Heart right ventricle (tissue), 16 donors: ENCODE measurements around the gene AHSG. TPM values are rescaled to one million over a fixed set of nuclear protein-coding genes. Genes with fewer than 3 reads are reported as not detected.

Experiments
- ATAC-seq, 8 donors: fragments of 200-7000 bp; cut with Tn5 transposase; one replicate each; pipeline ENCODE4 v1.9.1; 2020; ENCODE audit warnings: mild to moderate bottlenecking in 8 of 8, moderate library complexity in 8 of 8, moderate number of reproducible peaks in 1 of 8
- DNase-seq, 2 donors: peaks; one replicate each; pipeline ENCODE4 v3.0.0-alpha.2; 2020
- H3K27ac ChIP-seq, 10 donors: fragments of 200-600 bp; sonication (generic) in 2 of 10; one replicate each; pipeline versions ENCODE4 v1.5.0 to v1.8.0; 2020 to 2022; ENCODE audit warnings: mild to moderate bottlenecking in 3 of 10
- H3K27me3 ChIP-seq, 7 donors: fragments of 200-600 bp; one replicate each; pipeline ENCODE4 v1.8.0; 2021 to 2022; ENCODE audit warnings: mild to moderate bottlenecking in 2 of 7
- H3K36me3 ChIP-seq, 9 donors: fragments of 200-600 bp; sonication (generic) in 1 of 9; one replicate each; pipeline versions ENCODE4 v1.5.0 to v1.8.0; 2020 to 2022; ENCODE audit warnings: mild to moderate bottlenecking in 2 of 9
- H3K4me1 ChIP-seq, 9 donors: fragments of 200-600 bp; sonication (generic) in 1 of 9; one replicate each; pipeline versions ENCODE4 v1.5.0 to v1.8.0; 2020 to 2022; ENCODE audit warnings: mild to moderate bottlenecking in 4 of 9
- H3K4me3 ChIP-seq, 10 donors: fragments of 200-600 bp; sonication (generic) in 2 of 10; one replicate each; pipeline versions ENCODE4 v1.5.0 to v1.8.0; 2020 to 2022; ENCODE audit warnings: mild to moderate bottlenecking in 7 of 10, moderate library complexity in 2 of 10
- H3K9me3 ChIP-seq, 11 donors: fragments of 200-600 bp in 10 of 11; sonication (generic) in 2 of 11; one replicate each; pipeline versions ENCODE4 v1.5.0 to v1.8.0; 2013 to 2022; ENCODE audit warnings: mild to moderate bottlenecking in 2 of 11, control low read depth in 1 of 11, moderate library complexity in 1 of 11
- WGBS, 2 donors: extraction: QIAGEN DNeasy Blood & Tissue Kit; methylation state at CpG; one replicate each; pipeline ENCODE4 v1.1.7; 2013; ENCODE audit warnings: inconsistent platforms in 1 of 2; 5-methylcytosine and 5-hydroxymethylcytosine counted together
- intact Hi-C, 10 donors: fragments of 100-400 bp; cut with DNase I; formaldehyde crosslinking; loops; one replicate each; pipeline versions ENCODE4 v1.11.1 to v1.14.2; 2022
- long read RNA-seq, 3 donors: library from polyadenylated mRNA; unstranded; transcript quantifications; one replicate each; pipeline ENCODE4 v2.0.0, GENCODE V29; 2020 to 2021
- polyA plus RNA-seq, 2 donors: library from polyadenylated mRNA; stranded (reverse); fragments of 200-250 nt; gene quantifications; one replicate each; pipeline ENCODE4 v1.2.3, GENCODE V29; 2013
- total RNA-seq, 10 donors: library from RNA; stranded (reverse); fragmentation: NEBNext Ultra II Directional in 3 of 10; extraction: Animal tissue kit (Norgen Biotek cat#: 25700) in 3 of 10; gene quantifications; one replicate each; pipeline versions ENCODE4 v1.2.1 to v1.2.4, GENCODE V29; 2021 to 2023
- TF ChIP-seq, protein P1 (sequence below), 9 donors: fragments of 200-600 bp; sonication (generic) in 2 of 9; IDR thresholded peaks; one replicate each; pipeline versions ENCODE4 v1.5.0 to v1.8.0; 2021 to 2022; ENCODE audit warnings: antibody characterized with exemption in 9 of 9, mild to moderate bottlenecking in 5 of 9, moderate library complexity in 1 of 9
- donor health status: Arrhythmogenic right ventricular cardiomyopathy.
- donor health status: ischemic (EF 13 %, LVEDD 7.1; RV severe dilation, severe dysfunction).
- donor health status: healthy with polysubstance abuse.
- donor health status: DM: no; HTN: yes; CAD: no.
- donor health status: DM: no; HTN: no; CAD: no.
- donor health status: ischemic (EF 25% LVEDD 6.9; RV normal size, moderate dysfunction).
- donor health status: ischemic (EF 25% LVEDD 5.7; RV mildly dilated, moderate dysfunction).
- donor health status: healthy.
- donor health status: DM: yes; HTN: yes; CAD: no.
- donor health status: Ischemic cardiomyopathy.
- donor health status: ischemic (EF 35%, LVEDD 5.7; RV mildly dilated, moderate dysfunction).
- donor health status: nonischemic (EF 11% LVEDD 7.7; RV severe dilation, severe dysfunction).
- donor health status: DM: yes; HTN: yes; CAD: no.
- donor health status: PGD.
- donor health status: ischemic (EF 29% LVEDD 5.4; RV normal size, mild dysfunction).
- donor health status: nonischemic (EF 23%, LVEDD 6.1; RV moderate dilation, normal function).

The AHSG gene, protein sequence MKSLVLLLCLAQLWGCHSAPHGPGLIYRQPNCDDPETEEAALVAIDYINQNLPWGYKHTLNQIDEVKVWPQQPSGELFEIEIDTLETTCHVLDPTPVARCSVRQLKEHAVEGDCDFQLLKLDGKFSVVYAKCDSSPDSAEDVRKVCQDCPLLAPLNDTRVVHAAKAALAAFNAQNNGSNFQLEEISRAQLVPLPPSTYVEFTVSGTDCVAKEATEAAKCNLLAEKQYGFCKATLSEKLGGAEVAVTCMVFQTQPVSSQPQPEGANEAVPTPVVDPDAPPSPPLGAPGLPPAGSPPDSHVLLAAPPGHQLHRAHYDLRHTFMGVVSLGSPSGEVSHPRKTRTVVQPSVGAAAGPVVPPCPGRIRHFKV
- total RNA-seq (not detected), polyA plus RNA-seq (not detected)
- long read RNA-seq, donor 1 = 0 reads
- long read RNA-seq, donor 2 = 0 reads
- long read RNA-seq, donor 3 = 0 reads

DNA sequence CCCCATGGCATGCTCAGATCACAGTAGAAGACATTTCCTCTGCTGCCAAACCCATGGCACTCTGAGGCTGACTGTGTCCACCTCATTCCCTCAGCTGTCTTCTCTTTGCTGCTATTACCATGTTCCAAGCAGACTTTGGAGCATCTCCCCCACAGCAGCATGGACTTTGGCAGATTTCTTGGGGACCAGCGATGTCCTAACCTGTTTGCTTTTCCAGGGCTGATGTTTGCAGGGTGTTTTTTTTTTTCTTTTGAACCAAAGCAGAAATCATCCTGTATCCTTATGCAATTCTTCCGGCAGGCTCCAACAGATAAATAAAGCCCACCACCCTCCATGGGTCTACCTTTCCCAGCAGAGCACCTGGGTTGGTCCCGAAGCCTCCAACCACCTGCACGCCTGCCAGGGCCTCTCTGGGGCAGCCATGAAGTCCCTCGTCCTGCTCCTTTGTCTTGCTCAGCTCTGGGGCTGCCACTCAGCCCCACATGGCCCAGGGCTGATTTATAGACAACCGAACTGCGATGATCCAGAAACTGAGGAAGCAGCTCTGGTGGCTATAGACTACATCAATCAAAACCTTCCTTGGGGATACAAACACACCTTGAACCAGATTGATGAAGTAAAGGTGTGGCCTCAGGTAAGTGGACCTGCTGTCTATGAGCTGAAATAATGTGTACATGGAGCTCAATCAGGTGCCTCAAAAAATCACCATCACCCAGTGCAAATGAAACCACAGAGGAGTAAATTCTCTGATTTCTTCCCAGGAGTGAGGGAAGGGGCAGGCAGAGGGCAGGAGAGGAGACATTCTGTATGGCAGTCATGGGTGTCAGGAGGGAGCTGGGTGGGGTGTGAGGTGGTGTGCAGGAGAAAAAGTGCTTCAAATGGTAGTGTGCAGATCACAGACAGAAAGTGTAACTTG is at the start of gene AHSG:
Gene AHSG, plus strand, starts transcription at position 340 of the 916 bp plus-strand sequence. Its CDS starts 82 bp downstream, at position 422.
- H3K4me3 ChIP-seq = no peak within 1 kb of the TSS
- intact Hi-C loops = loop anchor here in 2 of 10 donors (5.0 to 10.0 kb wide), 3 partner anchors 142 to 552 kb away; no protein-coding TSS in a partner anchor
- no peaks in the 10 kb centered on the region for H3K36me3 ChIP-seq
- WGBS, 2 donors = 86 to 87% methylated on average over 7 of the region's 7 CpGs
- DNase-seq (no peak), ATAC-seq (no peak)
- H3K27ac ChIP-seq = no peak within 1 kb of the TSS
- no peaks in the 10 kb centered on the region for H3K9me3 ChIP-seq
- H3K27me3 ChIP-seq = peaks cover 0 to 40% (median 17%) of the 10 kb centered on the region in 7 donors
- TF ChIP-seq, protein P1, sequence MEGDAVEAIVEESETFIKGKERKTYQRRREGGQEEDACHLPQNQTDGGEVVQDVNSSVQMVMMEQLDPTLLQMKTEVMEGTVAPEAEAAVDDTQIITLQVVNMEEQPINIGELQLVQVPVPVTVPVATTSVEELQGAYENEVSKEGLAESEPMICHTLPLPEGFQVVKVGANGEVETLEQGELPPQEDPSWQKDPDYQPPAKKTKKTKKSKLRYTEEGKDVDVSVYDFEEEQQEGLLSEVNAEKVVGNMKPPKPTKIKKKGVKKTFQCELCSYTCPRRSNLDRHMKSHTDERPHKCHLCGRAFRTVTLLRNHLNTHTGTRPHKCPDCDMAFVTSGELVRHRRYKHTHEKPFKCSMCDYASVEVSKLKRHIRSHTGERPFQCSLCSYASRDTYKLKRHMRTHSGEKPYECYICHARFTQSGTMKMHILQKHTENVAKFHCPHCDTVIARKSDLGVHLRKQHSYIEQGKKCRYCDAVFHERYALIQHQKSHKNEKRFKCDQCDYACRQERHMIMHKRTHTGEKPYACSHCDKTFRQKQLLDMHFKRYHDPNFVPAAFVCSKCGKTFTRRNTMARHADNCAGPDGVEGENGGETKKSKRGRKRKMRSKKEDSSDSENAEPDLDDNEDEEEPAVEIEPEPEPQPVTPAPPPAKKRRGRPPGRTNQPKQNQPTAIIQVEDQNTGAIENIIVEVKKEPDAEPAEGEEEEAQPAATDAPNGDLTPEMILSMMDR (IDR thresholded peaks at IDR 0.05) = no peak
- H3K4me1 ChIP-seq = peaks cover 0 to 11% (median 6%) of the 10 kb centered on the region in 9 donors

DNA sequence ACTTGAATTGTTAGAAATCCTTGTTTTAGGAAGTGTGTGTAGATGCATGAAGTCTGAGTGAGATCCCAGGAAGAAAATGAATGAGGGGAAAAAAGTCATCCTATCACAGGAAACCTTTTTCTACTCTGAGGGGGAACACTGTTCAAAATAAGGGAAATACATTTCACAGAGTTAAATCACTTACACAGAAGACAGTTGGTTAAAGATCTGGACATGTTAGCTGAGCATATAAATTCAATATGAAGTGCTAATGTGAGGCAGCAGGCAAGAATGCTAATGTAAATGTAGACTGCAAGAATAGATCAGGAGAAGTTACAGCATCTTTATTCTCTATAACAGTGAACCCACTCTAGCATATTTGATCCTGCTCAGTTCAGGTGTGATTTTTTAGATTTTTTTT is 48.3 kb upstream of the AHSG start:
- no peaks in the 10 kb centered on the region for H3K27me3 ChIP-seq
- H3K9me3 ChIP-seq = no peaks in the 10 kb centered on the region
- ATAC-seq (no peak), DNase-seq (no peak)
- intact Hi-C loops = no loop called here
- H3K27ac ChIP-seq = no peak overlapping the region
- H3K4me3 ChIP-seq = no peak overlapping the region
- TF ChIP-seq, protein P1 (IDR thresholded peaks at IDR 0.05) = no peak
- H3K36me3 ChIP-seq = peaks cover 0 to 41% (median 0%) of the 10 kb centered on the region in 9 donors
- H3K4me1 ChIP-seq = peaks cover 0 to 72% (median 52%) of the 10 kb centered on the region in 9 donors

DNA sequence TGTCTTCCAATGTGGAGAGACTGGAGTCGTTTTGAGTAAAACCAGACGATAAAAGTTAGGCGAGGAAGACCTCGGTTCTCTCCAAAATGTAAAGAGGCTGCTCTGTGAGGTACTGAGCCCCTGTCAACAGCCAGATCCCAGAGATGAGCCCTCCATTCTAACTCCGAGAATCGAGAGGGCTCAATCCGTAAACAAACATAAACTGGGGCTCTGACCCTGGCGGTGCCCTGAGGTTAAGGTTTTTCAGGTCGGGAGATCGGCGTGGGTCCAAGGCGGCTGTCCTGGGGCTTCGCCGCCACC is 46.1 kb upstream of the AHSG start:
- TF ChIP-seq, protein P1 (IDR thresholded peaks at IDR 0.05) = no peak
- Histone ChIP-seq H3K4me3 (peak overlapping the region; percentile 67 to 97 (median 93)), H3K4me1 (peaks cover 0 to 73% (median 53%) of the 10 kb centered on the region in 9 donors), H3K36me3 (peaks cover 0 to 24% (median 0%) of the 10 kb centered on the region in 9 donors), H3K9me3 (no peaks in the 10 kb centered on the region), H3K27ac (peak overlapping the region; percentile 46 to 95 (median 92)), H3K27me3 (no peaks in the 10 kb centered on the region)
- intact Hi-C loops = loop anchor here in 2 of 10 donors (2.0 to 5.0 kb wide), 2 partner anchors 216 to 458 kb away; partner anchors contain the start of genes EIF4A2 (in 1 of the 2) and ETV5 (in 1 of the 2)
- ATAC-seq = no peak
- WGBS, 2 donors = 0% methylated on average over 14 of the region's 14 CpGs
- no peak for DNase-seq
